Hematopoietic multipotent progenitor cell treated with erythropoietin and hydrocortisone succinate and interleukin-3 and kit ligand, for 8 days (in vitro differentiated cells): ENCODE data around the gene CTR9.

Experiments used
- DNase-seq: peaks from one replicate; pipeline ENCODE4 v3.0.0-alpha.2; 2015

CTR9 gene

DNA sequence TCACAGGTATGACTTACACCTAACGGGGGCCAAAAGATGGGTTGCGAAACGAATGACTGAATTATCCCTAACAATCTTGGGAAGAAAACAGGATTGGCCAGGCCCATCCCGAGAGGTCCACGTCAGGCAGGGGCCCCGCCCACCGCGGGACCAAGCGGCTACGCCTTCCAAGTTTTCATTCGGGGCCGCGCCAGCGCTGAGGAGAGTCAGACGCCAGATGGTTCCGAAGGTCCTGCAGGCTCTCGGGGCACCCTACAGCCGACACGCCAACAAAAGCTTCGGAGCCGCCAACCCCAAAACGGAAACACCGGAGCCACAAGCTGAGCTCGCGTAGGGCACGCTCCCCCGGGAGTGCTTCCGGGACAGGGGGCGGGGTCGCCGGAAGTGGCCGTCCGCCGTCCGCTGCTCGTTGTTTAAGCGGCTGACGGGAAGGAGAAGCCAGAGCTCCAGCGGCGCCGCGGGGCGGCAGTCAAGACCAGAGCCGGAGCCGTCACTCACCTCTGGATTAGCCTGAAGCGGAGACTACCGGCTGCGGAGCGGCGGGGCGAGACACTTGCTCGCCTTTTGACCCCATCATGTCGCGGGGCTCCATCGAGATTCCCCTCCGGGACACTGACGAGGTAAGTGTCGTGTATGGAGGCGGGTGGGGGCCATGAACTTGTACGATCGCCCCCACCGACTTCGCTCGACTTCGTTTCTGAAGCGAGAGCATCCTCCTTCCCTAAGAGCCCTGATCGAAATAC, at the start of gene CTR9:
CTR9 (plus strand) TSS at position 409 of the 743 bp plus-strand sequence; CDS start at position 576, 167 bp downstream.
- DNase-seq = peak; percentile 87

DNA sequence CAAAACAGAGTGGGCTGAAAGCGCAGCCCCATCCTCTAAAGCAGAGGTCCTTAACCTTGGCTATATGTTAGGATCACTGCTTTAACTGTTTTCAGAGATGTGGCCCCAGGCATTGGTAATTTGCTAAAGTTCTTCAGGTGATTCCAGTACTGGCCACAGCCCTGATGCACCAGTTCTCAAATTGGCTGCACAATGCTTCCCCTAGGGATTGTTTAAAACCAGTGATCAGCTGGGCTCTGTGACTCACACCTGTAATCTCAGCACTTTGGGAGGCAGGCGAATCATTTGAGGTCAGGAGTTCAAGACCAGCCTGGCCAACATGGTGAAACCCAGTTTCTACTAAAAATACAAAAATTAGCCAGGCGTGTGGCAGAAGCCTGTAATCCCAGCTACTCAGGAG, 49.1 kb upstream of the CTR9 start:
- DNase-seq = no peak

DNA sequence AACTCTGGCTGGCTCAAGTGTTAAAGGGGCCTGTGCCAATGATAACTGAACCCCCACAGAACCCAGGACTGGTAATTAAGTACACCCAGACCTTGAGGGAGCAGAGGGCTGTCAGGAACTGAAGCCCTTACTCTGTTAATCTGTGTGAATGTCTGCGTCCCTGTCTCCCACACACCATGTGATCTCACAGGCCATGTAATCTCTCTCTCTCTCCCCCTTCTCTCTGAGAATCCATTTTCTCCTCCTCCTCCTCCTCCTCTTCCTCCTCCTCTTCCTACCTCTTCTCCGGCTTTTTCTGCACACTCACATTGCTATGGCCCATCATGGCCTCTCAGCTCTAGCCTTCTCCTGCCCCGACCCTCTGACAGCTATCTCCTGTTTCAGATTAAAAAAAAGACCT, 42.9 kb upstream of the CTR9 start:
- DNase-seq = no peak

DNA sequence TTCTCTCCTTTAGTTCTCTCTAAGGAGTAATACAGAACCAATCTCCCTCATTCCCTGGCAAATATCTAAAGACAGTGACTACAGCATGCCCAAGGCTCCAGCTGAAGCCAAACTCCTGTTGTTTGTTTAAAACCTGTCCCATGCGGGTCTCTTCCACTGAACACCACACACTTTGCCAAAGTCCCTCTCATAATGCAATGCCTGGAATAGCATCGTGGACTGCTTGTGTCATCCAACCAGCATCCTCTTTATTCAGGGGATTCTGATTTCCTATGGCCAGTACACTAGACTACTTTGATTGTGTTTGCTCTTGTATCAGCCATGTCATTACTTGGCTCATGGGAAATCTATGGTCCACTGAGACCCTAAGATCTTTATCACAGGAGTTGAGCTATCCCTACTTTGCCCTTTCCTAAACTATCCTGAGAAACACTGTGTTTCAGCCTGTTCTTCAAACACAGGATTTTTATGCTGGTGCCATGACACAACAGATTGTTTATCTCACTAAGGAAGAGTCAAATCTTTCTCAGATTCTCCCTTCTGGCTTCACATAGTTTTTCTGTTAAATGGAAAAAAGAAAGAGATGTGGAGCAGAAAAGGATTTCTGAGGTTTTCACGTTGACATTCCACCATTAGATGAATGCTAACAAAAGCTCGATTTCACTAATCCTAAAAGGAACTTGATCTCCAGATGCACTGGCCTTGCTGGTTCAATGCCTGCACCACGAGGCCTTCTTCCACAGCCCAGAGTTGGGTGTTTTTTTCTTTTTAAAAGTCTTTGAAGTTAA, 41.6 kb upstream of the CTR9 start:
- no peak for DNase-seq

DNA sequence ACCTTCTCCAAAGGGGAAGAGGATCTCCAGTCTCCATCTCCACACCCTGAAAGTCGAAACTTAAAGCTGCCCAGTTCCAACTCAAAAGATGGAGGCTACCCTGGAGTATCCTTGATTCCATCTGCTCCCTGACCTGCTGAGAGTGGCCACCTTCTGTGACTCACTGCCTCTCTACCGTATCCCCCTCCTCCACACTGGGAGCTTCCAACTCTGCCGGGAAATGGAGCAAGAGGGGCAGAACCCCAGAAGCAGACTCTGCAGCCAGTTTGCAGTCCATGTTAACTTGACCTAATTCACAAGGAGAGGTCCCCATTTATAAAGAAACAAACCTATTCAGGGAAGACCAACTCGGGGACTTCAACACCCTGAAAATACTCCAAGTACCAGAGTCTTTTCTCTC, 35.5 kb upstream of the CTR9 start:
- DNase-seq = no peak

DNA sequence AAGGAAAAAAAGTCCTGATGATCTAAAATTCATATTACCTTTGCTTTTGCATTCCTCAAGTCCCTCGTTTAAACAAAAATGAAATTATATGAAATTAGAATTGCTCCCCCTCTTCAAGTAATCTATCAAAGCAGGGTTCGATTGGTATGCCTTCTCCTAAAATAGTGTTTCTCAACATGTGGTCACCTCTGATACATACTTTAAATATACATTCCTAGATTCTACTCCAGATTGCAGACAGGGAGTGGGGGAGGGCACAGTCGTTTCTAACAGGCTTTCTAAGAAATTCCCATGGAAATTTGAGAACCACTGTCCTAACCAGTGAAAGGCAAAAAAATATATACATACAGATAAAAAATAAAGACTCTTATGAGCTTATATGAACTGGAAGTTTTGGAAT, 34.9 kb upstream of the CTR9 start:
- DNase-seq = no peak

DNA sequence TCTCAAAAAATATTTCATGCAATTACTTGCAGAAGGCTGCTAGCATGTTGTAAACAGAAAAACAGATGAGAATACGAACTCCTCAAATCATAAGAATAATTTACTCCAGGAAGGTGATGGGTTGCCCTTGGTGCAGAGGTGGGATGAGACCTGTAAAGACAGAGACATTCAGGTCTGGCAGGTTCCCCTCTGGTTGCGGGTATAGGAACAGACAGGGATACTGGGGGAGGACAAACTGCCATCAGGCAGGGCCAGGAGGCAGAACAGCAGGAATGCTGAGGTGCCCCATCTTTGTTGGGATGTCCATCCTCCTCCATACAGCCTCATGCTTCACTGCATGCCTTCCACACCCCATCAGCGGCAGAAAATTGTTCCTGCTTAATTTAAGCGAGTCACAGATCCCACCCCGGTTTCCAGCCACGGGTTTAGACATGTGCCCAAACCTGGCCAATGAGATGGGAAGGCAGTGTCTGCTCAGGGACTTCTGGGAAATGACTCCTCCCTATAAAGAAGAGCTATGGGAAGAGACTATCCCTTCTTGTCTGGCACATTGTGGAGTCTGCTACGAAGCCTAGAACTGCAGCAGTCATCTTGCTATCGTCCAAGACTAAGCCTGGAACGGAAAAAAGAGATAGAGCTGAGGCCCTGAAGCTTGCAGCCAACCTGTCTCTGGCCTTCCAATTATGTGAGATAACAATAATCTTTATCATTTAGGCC, 34.3 kb upstream of the CTR9 start:
- DNase-seq = no peak

DNA sequence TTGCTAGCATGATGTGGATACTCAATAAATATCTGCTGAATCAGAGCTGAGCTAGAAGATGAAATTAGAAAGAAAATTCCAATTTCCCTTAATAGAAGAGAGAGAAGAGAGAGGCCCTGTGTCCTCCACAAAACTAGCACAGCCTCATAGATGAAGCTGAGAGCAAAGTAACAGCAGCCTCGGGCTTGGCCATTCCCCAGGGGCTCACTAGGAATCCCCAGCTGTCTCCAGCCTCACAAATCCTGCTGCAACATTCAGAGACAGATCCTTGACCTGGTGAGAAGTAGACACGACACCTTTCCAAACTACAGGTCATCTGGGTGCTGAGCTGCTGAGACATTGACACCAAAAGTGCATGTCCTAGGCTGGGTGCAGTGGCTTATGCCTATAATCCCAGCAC, 31.4 kb upstream of the CTR9 start:
- no peak for DNase-seq

DNA sequence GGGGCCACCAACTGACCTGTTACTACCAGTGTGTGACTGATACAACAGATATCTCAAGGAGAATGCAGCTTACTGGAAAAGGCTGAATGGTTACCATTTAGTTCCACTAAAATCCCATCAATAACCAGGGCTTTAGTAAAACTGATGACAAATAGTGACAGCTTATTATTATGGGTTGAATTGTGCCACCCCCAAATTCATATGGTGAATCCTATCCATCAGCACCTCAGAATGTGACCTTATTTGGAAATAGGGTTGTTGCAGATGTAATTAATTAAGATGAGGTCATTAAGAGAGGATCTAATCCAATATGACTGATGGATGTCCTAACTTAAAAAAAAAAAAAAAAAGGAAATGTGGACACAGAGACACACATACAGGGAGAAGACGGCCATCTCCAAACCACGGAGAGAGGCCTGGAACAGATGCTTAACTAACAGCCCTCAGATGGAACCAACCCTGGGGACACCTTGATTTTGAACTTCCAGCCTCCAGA, 30.1 kb upstream of the CTR9 start:
- DNase-seq = no peak

DNA sequence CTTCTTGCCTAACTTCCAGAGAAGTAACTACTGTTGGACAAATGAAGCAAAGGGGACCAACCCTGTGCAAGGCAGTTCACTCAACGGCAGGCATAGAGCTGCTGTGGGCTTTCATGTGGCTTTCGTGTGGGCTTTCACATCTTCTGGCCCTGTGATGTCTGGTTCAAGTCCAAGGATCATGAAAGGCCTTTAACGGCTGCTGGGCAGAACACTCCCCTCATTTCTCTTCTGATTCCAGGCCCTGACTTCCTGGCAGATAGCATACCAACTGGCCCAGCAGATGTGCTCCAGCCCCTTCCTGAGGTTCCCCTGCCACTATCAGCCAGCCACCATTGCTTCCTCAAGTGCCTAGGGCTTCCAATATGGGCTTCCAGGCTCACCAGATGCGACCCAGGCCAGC, 28.7 kb upstream of the CTR9 start:
- DNase-seq = peak; percentile 30

DNA sequence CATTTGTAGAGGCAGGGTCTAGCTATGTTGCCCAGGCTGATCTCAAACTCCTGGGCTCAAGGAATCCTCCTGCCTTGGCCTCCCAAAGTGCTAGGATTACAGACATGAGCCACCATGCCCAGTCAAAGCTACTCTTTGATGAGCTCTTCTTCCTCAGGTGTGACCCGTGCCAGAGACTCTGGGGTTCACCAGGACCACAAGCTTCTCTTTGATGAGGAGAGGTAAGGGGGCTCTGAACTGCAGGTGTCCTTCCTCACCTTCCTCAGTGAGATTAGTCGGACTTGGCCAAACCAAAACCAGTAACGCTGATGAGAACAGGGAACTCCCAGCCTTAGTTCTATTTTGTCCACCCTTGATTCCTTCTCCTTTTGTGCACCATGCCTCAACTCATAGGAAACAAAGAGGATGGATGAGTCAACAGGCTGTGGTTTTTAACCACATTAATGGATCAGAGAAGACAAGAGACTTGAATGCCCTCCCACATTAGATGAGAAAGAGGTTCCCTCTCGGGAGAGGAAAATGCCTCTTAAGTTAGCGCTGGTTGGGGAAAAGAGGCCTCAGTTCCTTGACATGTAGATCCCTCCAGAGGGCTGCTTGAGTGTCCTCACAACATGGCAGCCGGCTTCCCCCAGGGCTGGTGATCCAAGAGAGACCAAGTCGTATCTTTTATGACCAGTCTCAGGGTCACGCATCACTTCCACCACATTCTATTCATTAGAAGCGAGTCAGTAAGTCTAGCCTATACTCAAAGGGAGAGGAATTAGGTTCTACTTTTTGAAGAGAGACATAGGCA, 25.7 kb upstream of the CTR9 start:
- peak; percentile 59 for DNase-seq

DNA sequence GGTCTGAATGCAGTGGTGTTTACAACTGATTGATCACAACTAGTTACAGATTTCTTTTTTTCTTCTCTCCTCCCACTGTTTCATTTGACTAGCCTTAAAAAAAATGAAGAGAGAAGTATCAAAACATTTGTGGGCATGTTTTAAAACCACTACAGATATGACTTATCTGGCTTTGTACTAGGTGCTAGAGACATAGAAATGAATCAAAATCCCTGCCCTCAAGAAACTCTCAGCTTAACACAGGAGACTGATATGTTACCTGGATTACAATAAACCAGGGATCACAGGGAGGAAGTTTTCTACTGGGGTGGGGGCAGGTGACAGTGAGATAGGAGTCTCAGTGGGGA, 25.2 kb upstream of the CTR9 start:
- DNase-seq = no peak

DNA sequence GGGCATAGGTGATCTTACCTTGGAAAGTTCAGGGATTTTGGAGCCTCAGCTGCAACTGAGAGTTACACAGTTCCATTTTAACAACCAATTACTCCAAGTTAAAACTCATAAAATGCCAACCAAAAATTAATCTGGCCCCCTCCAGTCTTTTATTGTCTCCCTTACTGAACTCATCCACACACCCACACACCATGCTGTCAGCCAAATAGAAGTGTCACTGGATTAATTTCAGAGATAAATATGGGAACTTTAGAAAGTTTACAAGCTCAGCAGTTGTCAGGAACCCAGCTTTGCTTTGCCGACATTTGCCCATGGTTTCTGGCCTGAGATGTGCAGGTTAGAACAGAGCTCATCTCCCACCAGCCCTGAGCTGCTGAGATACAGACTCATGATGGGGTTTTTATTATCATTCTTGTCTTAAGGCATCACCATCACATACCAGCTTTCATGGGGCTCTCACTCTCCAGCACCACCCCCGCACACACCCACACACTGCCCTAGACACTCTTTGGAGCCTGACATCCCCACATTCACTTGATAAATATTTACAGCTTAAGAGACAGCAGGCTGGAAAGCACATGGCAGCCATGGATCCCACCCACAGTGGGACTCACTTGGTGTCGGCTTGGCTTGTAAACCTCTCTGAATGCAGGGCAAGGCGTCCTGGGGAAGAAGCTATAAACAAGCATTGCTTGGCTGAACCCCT, 23.7 kb upstream of the CTR9 start:
- DNase-seq = no peak

DNA sequence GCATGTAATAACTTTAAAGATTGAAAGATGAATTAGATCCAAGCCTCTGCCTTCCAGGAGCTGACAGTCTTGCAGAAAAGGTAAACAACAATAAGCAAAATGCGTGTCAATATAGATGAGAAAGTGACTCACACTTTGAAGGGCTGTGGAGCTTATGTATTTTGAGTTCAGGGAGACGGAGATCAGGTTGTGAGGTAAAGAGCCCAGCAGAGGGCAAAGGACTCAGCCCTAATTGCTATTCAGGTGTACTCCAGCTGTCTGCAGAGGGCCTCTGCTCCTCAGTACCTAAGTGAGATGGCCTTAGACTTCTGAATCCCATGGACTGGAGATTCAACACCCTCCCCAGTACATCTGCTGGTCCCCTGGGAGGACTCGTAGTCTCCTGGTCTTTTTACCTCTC, 22.9 kb upstream of the CTR9 start:
- no peak for DNase-seq

DNA sequence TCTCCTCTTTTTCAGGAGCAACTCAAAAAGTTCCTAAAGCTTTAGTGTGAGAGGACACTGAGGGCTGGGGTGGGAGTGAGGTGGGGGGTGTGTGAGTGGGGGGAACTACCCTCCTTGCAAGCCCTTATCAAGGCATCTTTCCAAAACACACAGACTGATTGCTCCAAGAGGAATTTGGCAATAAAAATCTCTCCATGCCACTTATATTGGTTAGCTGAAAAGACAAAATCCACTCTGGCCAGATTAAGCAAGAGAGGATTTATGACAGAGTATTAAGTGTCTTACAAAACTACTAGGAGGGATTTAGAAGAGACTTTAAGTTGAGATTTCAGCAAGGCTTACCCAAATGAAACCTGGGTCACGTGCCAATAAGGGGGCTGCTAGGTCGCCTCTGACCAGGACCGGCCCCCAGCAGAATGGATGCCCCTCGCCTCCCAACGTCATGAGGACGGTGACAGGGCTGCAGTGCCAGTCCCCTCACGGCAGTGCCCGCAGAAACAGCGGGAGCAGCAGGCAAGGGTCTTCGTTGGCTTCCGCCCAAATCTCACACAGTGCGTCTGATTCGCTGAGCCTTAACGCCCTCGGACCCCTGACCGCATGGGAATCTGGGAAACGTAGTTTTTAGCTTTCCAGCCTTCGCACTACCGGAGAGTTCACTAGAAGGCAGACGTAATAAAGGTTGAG, 22.1 kb upstream of the CTR9 start:
- DNase-seq = no peak

DNA sequence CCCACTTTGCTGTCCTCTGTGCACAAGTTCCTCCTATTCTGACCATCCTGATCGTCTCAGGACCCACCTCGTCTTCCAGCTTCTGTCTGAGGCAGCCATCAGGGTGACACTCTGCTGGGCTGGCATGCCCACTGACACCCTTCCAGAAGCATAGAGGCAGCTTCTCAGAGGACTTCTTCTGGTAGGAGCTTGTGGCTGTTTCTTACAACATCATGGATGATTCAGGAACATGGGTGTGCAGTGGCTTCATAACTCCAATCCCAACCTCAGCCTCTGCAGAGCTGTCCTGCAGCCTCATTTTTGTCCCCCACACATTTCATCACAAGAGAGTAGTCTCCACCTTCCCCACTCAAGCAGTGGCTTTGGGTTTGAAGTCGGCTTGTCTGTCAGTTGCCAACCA, 20.9 kb upstream of the CTR9 start:
- no peak for DNase-seq

DNA sequence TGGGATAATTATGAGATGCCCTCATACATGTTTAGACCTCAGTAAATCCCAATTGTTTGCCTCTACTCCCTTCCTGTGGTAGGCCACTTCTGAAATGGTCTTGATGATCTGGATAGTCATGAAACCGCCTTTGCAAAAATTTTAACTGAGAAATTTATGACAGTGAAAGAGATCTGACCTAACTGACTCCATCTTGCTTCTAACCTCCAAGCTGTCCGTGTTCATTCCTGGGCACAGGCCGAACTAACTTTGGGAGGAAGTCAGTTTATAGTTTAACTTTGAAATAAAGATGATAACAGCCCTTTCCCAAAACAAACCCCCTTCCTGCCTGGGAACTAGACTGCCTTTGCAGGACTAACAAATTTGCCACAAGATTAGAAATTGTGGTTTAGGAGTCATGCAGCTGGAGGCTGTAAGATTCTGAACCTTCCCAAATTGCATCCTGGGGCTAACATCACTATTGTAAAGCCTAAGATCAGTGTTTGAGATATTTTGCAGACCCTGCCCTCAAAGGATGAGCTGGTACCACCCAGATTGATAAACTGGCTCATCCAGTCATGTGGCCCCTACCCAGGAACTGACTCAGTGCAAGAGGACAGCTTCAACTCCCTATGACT, 19.9 kb upstream of the CTR9 start:
- DNase-seq = no peak

DNA sequence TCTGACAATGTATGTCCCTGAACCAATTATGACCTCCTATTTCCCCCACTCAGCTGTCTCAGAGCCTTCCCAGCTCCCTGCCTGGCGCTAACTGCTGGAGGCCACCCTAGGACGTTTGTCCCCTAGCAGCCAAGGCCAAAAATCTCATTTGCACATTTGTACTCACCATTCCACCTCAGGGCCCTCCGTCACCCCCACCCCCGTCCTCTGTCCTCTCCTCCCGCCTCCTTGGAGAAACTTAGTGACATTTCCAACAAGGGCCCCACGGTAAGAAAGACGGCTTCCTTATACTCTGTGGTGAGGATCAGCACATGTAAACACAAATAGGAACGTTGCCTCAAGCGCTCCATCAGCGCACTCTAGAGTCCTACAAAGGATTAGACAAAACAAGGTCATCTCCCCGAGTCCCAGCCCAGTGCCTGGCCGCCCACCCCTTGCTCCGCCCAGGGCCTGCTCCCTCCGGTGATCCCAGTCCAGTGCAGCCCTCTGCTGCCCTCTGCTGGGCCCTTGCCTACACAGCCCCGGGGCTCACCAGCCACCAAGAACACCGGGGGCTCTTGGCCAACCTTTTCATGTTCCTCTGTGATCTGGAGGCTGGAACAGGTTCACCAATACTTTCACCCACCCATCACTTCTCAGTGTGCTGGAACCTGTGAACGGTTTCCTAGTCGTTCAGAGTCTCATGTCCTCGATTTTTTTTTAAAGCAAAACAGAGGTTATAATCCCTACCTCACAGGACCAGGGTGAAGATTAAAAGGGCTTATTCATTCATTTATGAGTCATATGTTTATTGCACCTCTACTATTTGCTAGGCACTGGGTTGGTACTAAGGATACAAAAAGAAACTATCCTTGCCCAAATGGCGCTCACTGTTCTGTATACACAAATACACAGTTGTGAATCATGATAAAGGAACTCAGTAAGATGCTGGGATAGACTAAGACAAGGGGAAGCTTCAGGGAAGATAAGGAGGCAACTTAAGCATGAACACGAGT, 15.3 kb upstream of the CTR9 start:
- DNase-seq = peak; percentile 93

DNA sequence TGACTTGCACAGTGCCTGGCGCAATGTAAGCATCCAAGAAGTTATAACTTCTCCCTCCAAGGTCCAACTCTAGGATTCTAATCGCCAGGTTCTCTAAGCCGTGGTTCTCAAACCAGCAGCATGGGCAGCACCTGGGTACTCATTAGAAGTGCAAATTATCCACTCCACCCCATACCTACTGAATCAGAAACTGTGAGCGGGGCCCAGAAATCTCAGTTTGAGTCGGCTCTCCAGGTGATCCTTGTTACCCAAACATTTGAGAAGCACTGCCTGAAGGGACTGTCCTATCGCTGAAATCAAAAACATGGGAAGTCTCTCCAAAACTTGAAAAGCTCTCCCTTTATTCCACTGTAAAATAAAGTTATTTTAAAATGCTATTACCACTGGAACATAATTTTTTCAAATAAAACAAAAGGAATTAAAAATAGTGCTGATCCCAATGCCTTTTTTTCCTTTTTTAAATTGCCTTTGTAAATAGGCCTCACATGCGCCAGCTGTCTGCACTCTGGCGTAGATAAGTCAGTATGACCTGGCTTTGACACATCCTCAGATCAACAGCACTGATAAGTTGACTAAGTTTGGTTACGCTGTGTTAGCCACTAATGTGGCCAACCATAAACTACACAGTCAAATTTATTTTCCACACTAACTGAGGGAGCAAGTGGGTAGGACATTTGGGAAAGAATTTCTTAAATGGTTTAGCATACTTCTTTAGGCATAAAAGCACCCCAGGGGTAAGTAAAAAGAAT, 8.4 kb upstream of the CTR9 start:
- DNase-seq = peak; percentile 75
